ENCODE data around the gene KRT12.

DNA sequence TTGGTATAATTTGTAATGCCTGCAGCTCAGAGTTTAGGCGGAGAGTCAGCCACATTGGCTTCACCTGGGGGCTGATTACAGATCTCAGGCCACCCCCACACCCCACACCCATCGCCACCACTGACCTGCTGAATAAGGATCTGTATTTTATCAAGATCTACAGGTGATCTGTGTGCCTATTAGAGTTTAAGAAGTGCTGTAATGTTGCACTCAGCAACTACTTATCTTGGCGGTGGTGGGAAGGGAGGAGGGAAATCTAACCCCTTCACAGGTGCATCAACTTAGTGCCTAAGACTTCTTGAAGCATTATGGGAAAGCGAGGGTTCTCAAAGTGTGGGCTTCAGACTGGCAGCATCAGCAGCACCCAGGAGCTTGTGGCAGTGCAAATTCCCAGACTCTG lies 35.5 kb upstream of the KRT12 start:
- TF ChIP-seq EZH2 (IDR thresholded peaks at IDR 0.05; ENCODE audit: low read length) = no peak
- TF ChIP-seq, protein P1, sequence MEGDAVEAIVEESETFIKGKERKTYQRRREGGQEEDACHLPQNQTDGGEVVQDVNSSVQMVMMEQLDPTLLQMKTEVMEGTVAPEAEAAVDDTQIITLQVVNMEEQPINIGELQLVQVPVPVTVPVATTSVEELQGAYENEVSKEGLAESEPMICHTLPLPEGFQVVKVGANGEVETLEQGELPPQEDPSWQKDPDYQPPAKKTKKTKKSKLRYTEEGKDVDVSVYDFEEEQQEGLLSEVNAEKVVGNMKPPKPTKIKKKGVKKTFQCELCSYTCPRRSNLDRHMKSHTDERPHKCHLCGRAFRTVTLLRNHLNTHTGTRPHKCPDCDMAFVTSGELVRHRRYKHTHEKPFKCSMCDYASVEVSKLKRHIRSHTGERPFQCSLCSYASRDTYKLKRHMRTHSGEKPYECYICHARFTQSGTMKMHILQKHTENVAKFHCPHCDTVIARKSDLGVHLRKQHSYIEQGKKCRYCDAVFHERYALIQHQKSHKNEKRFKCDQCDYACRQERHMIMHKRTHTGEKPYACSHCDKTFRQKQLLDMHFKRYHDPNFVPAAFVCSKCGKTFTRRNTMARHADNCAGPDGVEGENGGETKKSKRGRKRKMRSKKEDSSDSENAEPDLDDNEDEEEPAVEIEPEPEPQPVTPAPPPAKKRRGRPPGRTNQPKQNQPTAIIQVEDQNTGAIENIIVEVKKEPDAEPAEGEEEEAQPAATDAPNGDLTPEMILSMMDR (optimal IDR thresholded peaks at IDR 0.05 in 1 of 3, IDR thresholded peaks at IDR 0.05 in 1 of 3, conservative IDR thresholded peaks at IDR 0.05 in 1 of 3; ENCODE audit: extremely low read depth in 1 of 3, insufficient read depth in 2 of 3, low read length in 3 of 3) = no peak
